ENCODE results near the gene KRTAP4-9. TPM values are rescaled to one million over a fixed set of nuclear protein-coding genes. Genes with fewer than 3 reads are reported as not detected.
"Not testable (repeated sequence)": the region's sequence is repeated elsewhere in the genome, so short reads cannot be mapped to it uniquely, and the experiment has no call there.

The KRTAP4-9 gene
- total RNA-seq, result not detected

- DNase-seq; H3K27ac Mint-ChIP-seq; H3K4me1 Mint-ChIP-seq (ENCODE audit: low read depth); H3K9me3 Mint-ChIP-seq; ATAC-seq; H3K4me3 Mint-ChIP-seq; CTCF ChIA-PET; H3K27me3 Mint-ChIP-seq; intact Hi-C loops (cut with micrococcal nuclease); H3K36me3 Mint-ChIP-seq (ENCODE audit: low read depth); POLR2A ChIA-PET: not testable (repeated sequence)
Observed at GRCh38 chr17:41105347-41105746, at the start of gene KRTAP4-9. Gene KRTAP4-9, plus strand, starts transcription at chr17:41105389. Its CDS starts 0 bp downstream, at chr17:41105389.

GRCh38 chr17:41057547-41057946 lies 47.6 kb upstream of the KRTAP4-9 start:
- Mint-ChIP-seq H3K27ac (no peak overlapping the region), H3K4me1 (ENCODE audit: low read depth) (no peaks in the 10 kb centered on the region)
- POLR2A ChIA-PET, result no interaction called here

GRCh38 chr17:41058741-41059140 lies 46.4 kb upstream of the KRTAP4-9 start:
- Mint-ChIP-seq H3K9me3 (no peaks in the 10 kb centered on the region), H3K27ac (no peak overlapping the region), H3K4me1 (ENCODE audit: low read depth) (no peaks in the 10 kb centered on the region), H3K27me3 (peaks cover 33% of the 10 kb centered on the region), H3K4me3 (no peak overlapping the region), H3K36me3 (ENCODE audit: low read depth) (no peaks in the 10 kb centered on the region)
- TF ChIP-seq, protein P1, sequence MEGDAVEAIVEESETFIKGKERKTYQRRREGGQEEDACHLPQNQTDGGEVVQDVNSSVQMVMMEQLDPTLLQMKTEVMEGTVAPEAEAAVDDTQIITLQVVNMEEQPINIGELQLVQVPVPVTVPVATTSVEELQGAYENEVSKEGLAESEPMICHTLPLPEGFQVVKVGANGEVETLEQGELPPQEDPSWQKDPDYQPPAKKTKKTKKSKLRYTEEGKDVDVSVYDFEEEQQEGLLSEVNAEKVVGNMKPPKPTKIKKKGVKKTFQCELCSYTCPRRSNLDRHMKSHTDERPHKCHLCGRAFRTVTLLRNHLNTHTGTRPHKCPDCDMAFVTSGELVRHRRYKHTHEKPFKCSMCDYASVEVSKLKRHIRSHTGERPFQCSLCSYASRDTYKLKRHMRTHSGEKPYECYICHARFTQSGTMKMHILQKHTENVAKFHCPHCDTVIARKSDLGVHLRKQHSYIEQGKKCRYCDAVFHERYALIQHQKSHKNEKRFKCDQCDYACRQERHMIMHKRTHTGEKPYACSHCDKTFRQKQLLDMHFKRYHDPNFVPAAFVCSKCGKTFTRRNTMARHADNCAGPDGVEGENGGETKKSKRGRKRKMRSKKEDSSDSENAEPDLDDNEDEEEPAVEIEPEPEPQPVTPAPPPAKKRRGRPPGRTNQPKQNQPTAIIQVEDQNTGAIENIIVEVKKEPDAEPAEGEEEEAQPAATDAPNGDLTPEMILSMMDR (IDR thresholded peaks at IDR 0.05), result no peak
- ChIA-PET POLR2A (no interaction called here), CTCF (interaction anchor here (0.8 kb wide), 1 partner anchor 20 kb away, joined by 3 read pairs; no protein-coding TSS in a partner anchor)
- ATAC-seq, result no peak
- no peak for DNase-seq
- intact Hi-C loops (cut with micrococcal nuclease), result no loop called here

More at GRCh38 chr17:41057547-41057946, 47.6 kb upstream of the KRTAP4-9 start:
- H3K4me3 Mint-ChIP-seq, result no peak overlapping the region
- TF ChIP-seq, protein P1 (IDR thresholded peaks at IDR 0.05), result no peak
- CTCF ChIA-PET, result no interaction called here
- DNase-seq (no peak), ATAC-seq (no peak)
- H3K36me3 Mint-ChIP-seq (ENCODE audit: low read depth), result no peaks in the 10 kb centered on the region
- H3K27me3 Mint-ChIP-seq, result peaks cover 34% of the 10 kb centered on the region
- no peaks in the 10 kb centered on the region for H3K9me3 Mint-ChIP-seq
- intact Hi-C loops (cut with micrococcal nuclease), result no loop called here

GRCh38 chr17:41059276-41060051 lies 45.7 kb upstream of the KRTAP4-9 start:
- H3K27me3 Mint-ChIP-seq, result peaks cover 32% of the 10 kb centered on the region
- H3K4me1 Mint-ChIP-seq (ENCODE audit: low read depth); H3K36me3 Mint-ChIP-seq (ENCODE audit: low read depth); DNase-seq; H3K27ac Mint-ChIP-seq; H3K9me3 Mint-ChIP-seq; intact Hi-C loops (cut with micrococcal nuclease); H3K4me3 Mint-ChIP-seq; ATAC-seq: not testable (repeated sequence)
- POLR2A ChIA-PET, result interaction anchor here (1.0 kb wide), 1 partner anchor 40 kb away, joined by 3 read pairs; no protein-coding TSS in a partner anchor
- CTCF ChIA-PET, result interaction anchor here (0.8 kb wide), 1 partner anchor 21 kb away, joined by 3 read pairs; no protein-coding TSS in a partner anchor

- Mint-ChIP-seq H3K36me3 (ENCODE audit: low read depth) (no peaks in the 10 kb centered on the region), H3K4me3 (no peak within 1 kb of the TSS), H3K4me1 (ENCODE audit: low read depth) (no peaks in the 10 kb centered on the region), H3K27ac (no peak within 1 kb of the TSS), H3K27me3 (peaks cover 32% of the 10 kb centered on the region), H3K9me3 (no peaks in the 10 kb centered on the region)
- intact Hi-C loops (cut with micrococcal nuclease), result no loop called here
- DNase-seq (no peak), ATAC-seq (no peak)
- CTCF ChIA-PET, result no interaction called here
- TF ChIP-seq, protein P1 (IDR thresholded peaks at IDR 0.05), result no peak
- POLR2A ChIA-PET, result interaction anchor here (1.0 kb wide), 1 partner anchor 41 kb away, joined by 3 read pairs; no protein-coding TSS in a partner anchor
Observed at GRCh38 chr17:41060052-41060604, 45.1 kb upstream of the KRTAP4-9 start, which contains the start of gene KRTAP2-3. Gene KRTAP2-3, minus strand, starts transcription at chr17:41060114. Its CDS starts 64 bp downstream, at chr17:41060050.

DNA sequence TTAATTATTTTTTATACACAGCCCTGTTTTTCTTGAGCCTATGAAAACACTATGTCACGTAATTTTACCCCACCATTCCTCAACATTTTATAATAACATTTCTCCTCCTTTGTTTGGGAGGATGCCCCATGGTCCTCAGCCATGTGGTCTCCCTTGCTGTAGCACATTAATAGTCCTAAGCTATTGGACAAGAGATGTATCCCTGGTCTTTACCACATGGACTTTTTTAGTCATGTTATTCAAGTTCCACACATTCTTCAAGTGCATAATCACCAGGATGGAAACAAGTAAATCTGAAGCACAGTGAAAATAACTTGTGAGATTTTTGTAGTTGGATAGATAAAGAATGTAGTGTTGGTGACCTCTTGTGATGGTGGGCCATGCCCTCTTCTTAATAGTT lies 43.2 kb upstream of the KRTAP4-9 start:
- Mint-ChIP-seq H3K27me3 (peaks cover 32% of the 10 kb centered on the region), H3K9me3 (no peaks in the 10 kb centered on the region), H3K27ac (no peak overlapping the region), H3K4me3 (no peak overlapping the region), H3K36me3 (ENCODE audit: low read depth) (no peaks in the 10 kb centered on the region), H3K4me1 (ENCODE audit: low read depth) (no peaks in the 10 kb centered on the region)
- ATAC-seq (no peak), DNase-seq (no peak)
- intact Hi-C loops (cut with micrococcal nuclease), result no loop called here
- ChIA-PET CTCF (no interaction called here), POLR2A (no interaction called here)
- TF ChIP-seq, protein P1 (IDR thresholded peaks at IDR 0.05), result no peak
